ENCODE measurements around the gene AMN1.
"Not testable (repeated sequence)": the region's sequence is repeated elsewhere in the genome, so short reads cannot be mapped to it uniquely, and the experiment has no call there.

The AMN1 gene

DNA sequence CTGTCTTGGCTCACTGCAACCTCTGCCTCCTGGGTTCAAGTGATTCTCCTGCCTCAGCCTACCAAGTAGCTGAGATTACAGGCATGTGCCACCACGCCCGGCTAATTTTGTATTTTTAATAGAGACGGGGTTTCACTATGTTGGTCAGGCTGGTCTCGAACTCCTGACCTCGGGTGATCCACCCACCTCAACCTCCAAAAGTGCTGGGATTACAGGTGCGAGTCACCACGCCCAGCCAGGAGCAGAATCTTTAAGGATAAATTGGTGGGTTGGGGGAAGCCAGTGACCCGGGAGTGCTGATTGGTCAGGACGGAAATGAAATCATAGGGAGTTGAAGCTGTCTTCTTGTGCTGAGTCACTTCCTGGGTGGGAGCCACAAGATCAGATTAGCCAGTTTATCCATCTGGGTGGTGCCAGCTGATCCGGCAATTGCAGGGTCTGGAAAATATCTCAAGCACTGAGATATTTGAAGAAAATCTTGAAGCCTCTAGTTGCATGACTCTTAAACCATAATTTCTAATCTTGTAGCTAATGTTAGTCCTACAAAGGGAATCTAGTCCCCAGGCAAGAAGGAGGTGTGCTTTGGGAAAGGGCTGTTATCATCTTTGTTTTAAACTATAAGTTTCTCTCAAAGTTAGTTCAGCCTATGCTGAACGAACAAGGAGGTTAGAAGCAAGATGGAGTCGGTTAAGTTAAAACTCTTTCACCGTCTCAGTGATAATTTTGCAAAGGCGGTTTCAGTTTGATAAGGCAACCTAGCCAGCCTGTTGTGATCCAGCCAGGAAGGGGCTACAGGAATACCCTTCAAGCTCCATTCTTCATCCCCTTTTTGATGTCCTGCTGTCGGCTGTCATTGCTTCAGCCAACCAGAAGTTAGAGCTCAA is 5.0 kb upstream of the AMN1 start:
- DNase-seq (ENCODE audit: low spot score): not testable (repeated sequence)

DNA sequence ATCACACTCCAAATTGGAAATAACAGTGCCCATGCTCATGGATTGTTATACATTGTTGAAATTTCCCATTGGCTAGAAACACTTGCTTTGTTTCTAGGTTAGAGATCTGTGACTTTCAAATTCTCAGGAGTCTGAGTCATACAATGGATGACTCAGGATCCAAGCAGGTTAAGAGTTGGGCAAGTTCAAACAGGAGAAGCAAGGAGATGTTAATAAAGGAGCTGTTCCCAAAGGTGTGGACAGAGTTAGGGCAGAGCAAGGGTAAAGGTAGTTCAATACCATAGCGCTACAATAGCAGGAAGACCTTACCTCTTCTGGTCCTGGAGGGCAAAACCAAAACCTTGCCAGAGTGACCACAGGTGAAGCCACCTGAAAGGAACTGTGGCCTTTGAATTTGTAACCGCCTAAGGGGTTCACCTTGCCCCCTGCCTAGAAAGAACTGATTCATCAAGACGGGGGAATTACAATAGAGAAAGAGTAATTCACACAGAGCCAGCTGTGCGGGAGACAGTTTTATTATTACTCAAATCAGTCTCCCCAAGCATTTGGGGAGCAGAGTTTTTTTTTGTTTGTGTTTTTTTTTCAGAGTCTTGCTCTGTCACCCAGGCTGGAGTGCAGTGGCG is 4.2 kb upstream of the AMN1 start:
- DNase-seq (ENCODE audit: low spot score): peak; percentile 38

DNA sequence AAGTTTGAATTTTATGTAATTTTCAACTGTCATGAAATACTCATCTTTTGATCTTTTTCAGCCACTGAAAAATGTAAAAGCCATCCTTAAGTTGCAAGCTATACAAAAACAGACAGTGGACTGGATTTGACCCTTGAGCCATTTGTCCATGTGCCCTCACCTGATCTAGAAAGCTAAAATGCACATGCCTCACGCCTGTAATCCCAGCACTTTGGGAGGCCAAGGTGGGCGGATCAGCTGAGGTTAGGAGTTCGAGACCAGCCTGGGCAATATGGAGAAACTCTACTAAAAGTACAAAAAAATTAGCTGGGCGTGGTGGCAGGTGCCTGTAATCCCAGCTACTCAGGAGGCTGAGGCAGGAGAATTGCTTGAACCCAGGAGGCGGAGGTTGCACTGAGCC is 2.4 kb upstream of the AMN1 start:
- DNase-seq (ENCODE audit: low spot score): not testable (repeated sequence)

- DNase-seq (ENCODE audit: low spot score): no peak
These were observed 884 bp upstream of the AMN1 start for GRCh38 chr12:31729705-31730104.

- DNase-seq (ENCODE audit: low spot score): no peak
These were observed 418 bp downstream of the AMN1 start for GRCh38 chr12:31728289-31728916.

DNA sequence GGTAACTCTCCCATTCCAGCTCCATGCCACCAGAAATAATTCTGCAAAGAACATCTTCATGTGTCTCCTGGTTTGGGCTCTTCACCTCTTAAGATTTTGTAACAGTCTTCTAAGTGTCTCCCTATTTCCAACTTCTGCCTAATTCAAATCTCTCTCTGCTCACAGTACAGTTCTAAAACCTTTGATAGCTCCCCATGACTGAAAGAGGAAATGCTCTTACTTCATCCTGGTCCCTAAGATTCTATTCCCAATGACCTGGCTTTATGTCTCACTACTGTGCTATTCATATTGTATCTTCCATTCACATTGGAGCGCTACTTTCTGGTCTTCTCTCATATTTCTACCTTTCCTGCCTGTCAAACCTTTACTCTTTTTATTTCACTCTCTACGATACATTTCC is 1.6 kb downstream of the AMN1 start:
- no peak for DNase-seq (ENCODE audit: low spot score)

- no peak for DNase-seq (ENCODE audit: low spot score)
These were observed 2.2 kb downstream of the AMN1 start for GRCh38 chr12:31726575-31726974.

GRCh38 chr12:31724557-31724956 is 4.3 kb downstream of the AMN1 start:
- DNase-seq (ENCODE audit: low spot score): no peak

DNA sequence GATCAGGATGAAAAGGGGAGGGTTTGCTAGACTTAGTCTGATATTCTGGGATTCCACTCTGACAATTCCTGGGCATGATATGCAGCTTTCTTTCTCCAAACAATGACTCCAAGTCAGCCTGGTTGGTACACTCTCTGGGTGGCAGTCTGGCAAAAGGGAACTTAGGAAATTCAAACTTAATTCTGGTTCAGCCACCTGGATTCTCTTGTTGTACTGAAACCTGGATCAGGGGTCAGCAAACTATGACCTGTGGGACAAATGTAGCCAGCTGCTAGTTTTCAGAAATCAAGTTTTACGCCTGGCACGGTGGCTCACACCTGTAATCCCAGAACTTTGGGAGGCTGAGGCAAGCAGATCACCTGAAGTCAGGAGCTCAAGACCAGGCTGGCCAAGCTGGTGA is 6.2 kb downstream of the AMN1 start:
- DNase-seq (ENCODE audit: low spot score): no peak

DNA sequence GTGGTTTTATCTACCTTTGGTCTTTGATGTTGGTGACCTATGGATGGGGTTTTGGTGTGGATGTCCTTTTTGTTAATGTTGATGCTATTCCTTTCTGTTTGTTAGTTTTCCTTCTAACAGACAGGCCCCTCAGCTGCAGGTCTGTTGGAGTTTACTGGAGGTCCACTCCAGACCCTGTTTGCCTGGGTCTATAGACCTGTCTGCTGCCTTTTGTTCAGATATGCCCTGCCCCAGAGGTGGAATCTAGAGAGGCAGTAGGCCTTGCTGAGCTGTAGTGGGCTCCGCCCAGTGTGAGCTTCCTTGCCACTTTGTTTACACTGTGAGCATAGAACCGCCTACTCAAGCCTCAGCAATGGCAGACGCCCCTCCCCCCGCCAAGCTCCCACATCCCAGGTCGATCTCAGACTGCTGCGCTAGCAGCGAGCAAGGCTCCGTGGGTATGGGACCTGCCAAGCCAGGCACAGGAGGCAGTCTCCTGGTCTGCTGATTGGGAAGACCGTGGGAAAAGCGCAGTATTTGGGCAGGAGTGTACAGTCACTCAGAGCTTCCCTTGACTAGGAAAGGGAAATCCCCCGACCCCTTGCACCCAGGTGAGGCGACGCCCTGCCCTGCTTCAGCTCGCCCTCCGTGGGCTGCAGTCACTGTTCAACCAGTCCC is 10.2 kb downstream of the AMN1 start:
- DNase-seq (ENCODE audit: low spot score): not testable (repeated sequence)

GRCh38 chr12:31716998-31717397 is 11.8 kb downstream of the AMN1 start:
- DNase-seq (ENCODE audit: low spot score): not testable (repeated sequence)

DNA sequence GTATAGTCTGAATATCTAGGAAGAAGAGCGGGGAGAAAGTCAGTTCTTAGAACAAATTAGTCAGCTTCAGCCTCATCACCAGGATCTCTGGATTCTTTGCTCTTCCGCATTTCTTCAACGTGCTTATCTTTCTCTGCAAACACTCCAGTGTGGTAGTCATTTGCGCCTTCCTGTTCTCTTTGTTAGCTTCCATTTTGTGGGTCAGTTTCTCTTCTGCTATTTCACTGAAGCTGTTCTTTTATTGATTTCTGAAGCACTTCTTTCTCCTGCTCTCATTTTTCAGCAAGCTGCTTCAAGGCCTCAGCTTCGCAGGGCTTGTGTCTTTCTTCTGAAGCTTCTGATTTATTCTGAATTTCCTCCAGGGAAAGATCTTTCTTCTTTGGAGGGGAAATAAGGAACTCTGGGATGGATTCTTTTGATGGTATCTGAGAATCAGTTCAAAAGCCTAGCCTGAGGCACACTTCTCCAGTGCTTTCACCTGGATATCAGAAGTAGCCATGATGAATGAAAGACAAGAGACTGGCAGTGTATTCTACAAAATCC is 13.5 kb downstream of the AMN1 start:
- no peak for DNase-seq (ENCODE audit: low spot score)

GRCh38 chr12:31714406-31715271 is 14.2 kb downstream of the AMN1 start:
- DNase-seq (ENCODE audit: low spot score): no peak

DNA sequence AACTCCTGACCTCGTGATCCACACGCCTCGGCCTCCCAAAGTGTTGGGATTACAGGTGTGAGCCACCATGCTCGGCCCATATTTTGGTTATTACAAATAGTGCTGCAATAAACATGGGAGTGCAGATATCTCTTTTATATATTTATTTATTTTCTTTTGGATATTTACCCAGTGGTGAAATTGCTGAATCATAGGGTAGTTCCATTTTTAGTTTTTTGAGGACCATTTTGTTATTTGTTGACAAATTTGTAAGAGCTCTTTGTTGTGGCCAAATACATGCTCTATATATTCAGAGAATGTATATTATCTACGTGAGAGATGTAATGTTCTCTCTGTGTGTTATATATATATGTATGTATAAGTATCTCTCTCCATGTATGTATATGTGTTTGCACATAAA is 15.9 kb downstream of the AMN1 start:
- DNase-seq (ENCODE audit: low spot score): no peak

DNA sequence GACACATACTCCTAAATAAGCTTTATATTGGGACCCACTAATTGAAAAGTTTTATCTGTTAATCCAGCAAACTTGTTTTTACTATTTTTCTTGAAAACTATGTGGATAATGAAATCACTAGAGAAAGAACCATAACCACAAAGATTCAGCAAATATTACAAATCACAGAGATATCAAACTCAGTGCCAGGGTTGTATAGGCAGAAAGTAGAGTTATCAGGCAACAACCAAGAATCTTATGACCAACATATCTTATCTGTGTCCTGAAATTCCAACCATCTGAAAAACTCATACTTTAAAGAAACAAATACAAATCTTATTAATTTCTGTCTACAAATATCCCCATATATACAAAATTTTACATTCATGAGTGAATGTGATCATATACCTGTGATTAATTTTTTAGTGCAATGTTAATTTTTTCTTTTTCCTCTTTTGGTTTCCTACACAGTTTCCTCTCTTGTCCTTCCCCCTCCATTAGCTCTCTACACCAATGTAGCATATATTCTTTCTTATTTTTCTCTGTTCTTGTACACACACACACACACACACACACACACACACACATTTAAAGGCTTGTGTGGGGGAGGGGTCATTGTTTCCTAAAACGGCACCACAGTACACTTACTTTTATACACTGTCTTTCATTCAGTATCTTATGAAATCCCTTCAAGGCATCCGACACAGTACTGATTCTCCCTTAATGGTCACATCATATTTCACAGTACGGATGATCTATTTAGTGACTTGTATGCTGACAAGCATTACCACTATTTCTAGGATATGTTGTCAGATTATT is 18.6 kb downstream of the AMN1 start:
- no peak for DNase-seq (ENCODE audit: low spot score)

- not testable (repeated sequence) for DNase-seq (ENCODE audit: low spot score)
These were observed 20.7 kb downstream of the AMN1 start for GRCh38 chr12:31708118-31708517.

GRCh38 chr12:31705621-31706020 is 23.2 kb downstream of the AMN1 start:
- DNase-seq (ENCODE audit: low spot score): no peak

- DNase-seq (ENCODE audit: low spot score): peak; percentile 8
These were observed 26.8 kb downstream of the AMN1 start for GRCh38 chr12:31702047-31702446.

DNA sequence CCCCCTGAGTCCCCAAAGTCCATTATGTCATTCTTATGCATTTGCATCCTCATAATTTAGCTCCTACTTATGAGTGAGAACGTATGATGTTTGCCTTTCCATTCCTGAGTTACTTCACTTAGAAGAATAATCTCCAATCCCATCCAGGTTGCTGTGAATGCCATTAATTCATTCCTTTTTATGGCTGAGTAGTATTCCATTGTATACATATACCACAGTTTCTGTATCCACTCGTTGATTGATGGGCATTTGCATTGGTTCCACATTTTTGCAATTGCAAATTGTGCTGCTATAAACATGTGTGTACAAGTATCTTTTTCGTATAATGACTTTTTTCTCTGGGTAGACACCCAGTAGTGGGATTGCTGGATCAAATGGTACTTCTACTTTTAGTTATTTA is 38.9 kb downstream of the AMN1 start:
- DNase-seq (ENCODE audit: low spot score): not testable (repeated sequence)

DNA sequence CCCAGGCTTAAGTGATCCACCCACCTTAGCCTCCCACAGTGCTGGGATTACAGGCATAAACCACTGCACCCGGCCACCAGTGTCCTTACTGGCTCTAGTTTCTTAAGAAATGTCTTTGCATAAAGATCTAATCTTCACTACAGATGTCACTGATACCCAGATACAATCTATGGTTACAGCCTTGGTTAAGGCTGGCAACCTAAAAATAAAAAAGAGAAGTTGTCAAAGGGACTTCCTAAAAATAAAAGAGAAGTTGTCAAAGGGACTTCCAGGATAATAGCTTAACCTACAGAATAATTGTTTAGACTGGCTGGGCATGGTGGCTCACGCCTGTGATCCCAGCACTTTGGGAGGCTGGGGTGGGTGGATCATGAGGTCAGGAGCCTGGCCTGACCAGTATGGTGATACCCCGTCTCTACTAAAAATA is 41.7 kb downstream of the AMN1 start:
- DNase-seq (ENCODE audit: low spot score): no peak

Data from hepatic stellate cell (primary cell).